HEK293T (cell line): ENCODE measurements around the gene CAPN15.

Experiments
- FOXA1 ChIP-seq: fragments of 450-650 bp; IDR thresholded peaks from 2 replicates; pipeline ENCODE4 v1.6.1; 2016; ENCODE audit warnings: mild to moderate bottlenecking
- FOXM1 ChIP-seq: fragments of 450-650 bp; IDR thresholded peaks from 2 replicates; pipeline ENCODE4 v1.6.1; 2017; ENCODE audit warnings: mild to moderate bottlenecking, borderline replicate concordance
- NFRKB ChIP-seq: fragments of 450-650 bp; IDR thresholded peaks from 2 replicates; pipeline ENCODE4 v1.6.1; 2016; ENCODE audit warnings: mild to moderate bottlenecking, moderate library complexity
- TARDBP ChIP-seq: fragments of 450-650 bp; IDR thresholded peaks from 2 replicates; pipeline ENCODE4 v1.6.1; 2016
- ZNF384 ChIP-seq: fragments of 450-650 bp; IDR thresholded peaks from 2 replicates; pipeline ENCODE4 v1.6.1; 2016

DNA sequence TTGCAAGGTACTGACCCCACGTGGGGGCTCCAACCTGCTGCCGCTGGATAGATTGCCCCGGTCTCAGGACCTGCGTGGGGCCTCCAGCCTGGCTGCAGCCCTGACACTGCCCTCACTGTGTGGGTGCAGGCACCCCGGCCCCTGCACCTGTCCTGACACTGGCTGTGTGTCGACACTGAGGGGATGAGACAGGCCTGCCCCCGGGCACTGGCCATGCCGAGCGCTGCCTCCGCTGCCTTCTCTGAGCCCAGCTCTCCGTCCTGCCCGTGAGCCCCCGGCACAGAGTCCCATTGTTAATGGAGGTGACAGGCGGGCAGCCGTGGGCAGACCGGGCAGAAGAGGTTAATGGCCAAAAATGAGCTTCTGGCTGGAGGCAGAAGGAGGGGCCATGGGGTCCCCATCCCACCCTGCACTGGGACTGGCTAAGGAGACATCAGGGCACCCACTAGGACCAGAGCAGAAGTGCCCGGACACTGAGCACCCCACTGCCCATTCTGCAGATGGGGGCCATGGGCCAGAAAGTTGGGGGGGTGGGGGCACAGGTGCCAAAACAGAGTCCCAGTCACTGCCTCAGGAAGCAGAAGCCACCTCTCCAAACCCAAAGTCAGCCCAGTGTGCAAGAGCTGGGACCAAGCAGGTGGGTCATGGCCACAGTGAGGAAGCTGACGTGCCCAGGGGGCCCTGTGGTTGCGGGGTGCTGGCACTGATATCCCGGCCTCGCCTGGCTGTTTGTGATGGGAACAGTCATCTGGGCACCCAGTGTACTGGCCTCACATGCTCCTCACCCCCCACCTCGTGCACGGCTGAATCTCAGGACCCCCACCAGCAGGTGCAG lies 30.2 kb downstream of the CAPN15 start:
- TF ChIP-seq FOXM1 (no peak), ZNF384 (no peak), NFRKB (no peak), FOXA1 (no peak), TARDBP (no peak)
